ENCODE data around the gene PGRMC2. TPM values are rescaled to one million over a fixed set of nuclear protein-coding genes. Genes with fewer than 3 reads are reported as not detected.

The PGRMC2 gene
- total RNA-seq, 1 experiment from 2014 or later = 29.9 TPM

GRCh38 chr4:128322986-128323385 lies 35.4 kb upstream of the PGRMC2 start:
- Histone ChIP-seq H3K4me2 (ENCODE audit: low read depth, low read length, poor library complexity, severe bottlenecking) (no peak overlapping the region), H3K9me2 (replicated peaks; ENCODE audit: insufficient read depth, low read length) (no peaks in the 10 kb centered on the region)

GRCh38 chr4:128322311-128322710 lies 34.7 kb upstream of the PGRMC2 start:
- Histone ChIP-seq H3K27ac (ENCODE audit: low read length) (no peak overlapping the region), H3K4me3 (ENCODE audit: low read length) (no peak overlapping the region), H3K79me2 (ENCODE audit: low read length) (no peaks in the 10 kb centered on the region), H2AFZ (ENCODE audit: low read length) (no peak overlapping the region), H3K4me1 (ENCODE audit: low read length) (no peaks in the 10 kb centered on the region), H3K9me3 (ENCODE audit: low read length) (no peaks in the 10 kb centered on the region), H3K9me2 (replicated peaks; ENCODE audit: insufficient read depth, low read length) (no peaks in the 10 kb centered on the region), H3K36me3 (ENCODE audit: insufficient read depth, low read length) (no peaks in the 10 kb centered on the region), H3K27me3 (ENCODE audit: low read length) (no peaks in the 10 kb centered on the region), H3K4me2 (ENCODE audit: low read depth, low read length, poor library complexity, severe bottlenecking) (no peak overlapping the region), H3K9ac (ENCODE audit: low read length) (no peak overlapping the region), H4K20me1 (ENCODE audit: insufficient read depth, low read depth, low read length) (no peaks in the 10 kb centered on the region)
- DNase-seq = no peak

More at GRCh38 chr4:128322986-128323385, 35.4 kb upstream of the PGRMC2 start:
- no peaks in the 10 kb centered on the region for H3K4me1 ChIP-seq (ENCODE audit: low read length)
- no peak overlapping the region for H3K27ac ChIP-seq (ENCODE audit: low read length)
- no peaks in the 10 kb centered on the region for H3K79me2 ChIP-seq (ENCODE audit: low read length)
- H2AFZ ChIP-seq (ENCODE audit: low read length) = no peak overlapping the region
- DNase-seq = no peak
- H3K9ac ChIP-seq (ENCODE audit: low read length) = no peak overlapping the region
- no peaks in the 10 kb centered on the region for H3K36me3 ChIP-seq (ENCODE audit: insufficient read depth, low read length)
- no peak overlapping the region for H3K4me3 ChIP-seq (ENCODE audit: low read length)
- H3K27me3 ChIP-seq (ENCODE audit: low read length) = no peaks in the 10 kb centered on the region
- H3K9me3 ChIP-seq (ENCODE audit: low read length) = no peaks in the 10 kb centered on the region
- no peaks in the 10 kb centered on the region for H4K20me1 ChIP-seq (ENCODE audit: insufficient read depth, low read depth, low read length)

GRCh38 chr4:128320656-128321055 lies 33.0 kb upstream of the PGRMC2 start:
- Histone ChIP-seq H3K79me2 (ENCODE audit: low read length) (no peaks in the 10 kb centered on the region), H3K9ac (ENCODE audit: low read length) (no peak overlapping the region), H3K9me3 (ENCODE audit: low read length) (no peaks in the 10 kb centered on the region), H3K4me3 (ENCODE audit: low read length) (no peak overlapping the region), H2AFZ (ENCODE audit: low read length) (no peak overlapping the region), H3K27me3 (ENCODE audit: low read length) (no peaks in the 10 kb centered on the region), H3K4me2 (ENCODE audit: low read depth, low read length, poor library complexity, severe bottlenecking) (no peak overlapping the region), H3K4me1 (ENCODE audit: low read length) (no peaks in the 10 kb centered on the region), H4K20me1 (ENCODE audit: insufficient read depth, low read depth, low read length) (no peaks in the 10 kb centered on the region), H3K27ac (ENCODE audit: low read length) (no peak overlapping the region), H3K9me2 (replicated peaks; ENCODE audit: insufficient read depth, low read length) (no peaks in the 10 kb centered on the region), H3K36me3 (ENCODE audit: insufficient read depth, low read length) (no peaks in the 10 kb centered on the region)
- DNase-seq = no peak

- no peaks in the 10 kb centered on the region for H3K27me3 ChIP-seq (ENCODE audit: low read length)
- H3K4me2 ChIP-seq (ENCODE audit: low read depth, low read length, poor library complexity, severe bottlenecking) = no peak overlapping the region
- H3K27ac ChIP-seq (ENCODE audit: low read length) = no peak overlapping the region
- no peak overlapping the region for H3K9ac ChIP-seq (ENCODE audit: low read length)
- no peak overlapping the region for H3K4me3 ChIP-seq (ENCODE audit: low read length)
- no peaks in the 10 kb centered on the region for H3K36me3 ChIP-seq (ENCODE audit: insufficient read depth, low read length)
- H3K9me2 ChIP-seq (replicated peaks; ENCODE audit: insufficient read depth, low read length) = no peaks in the 10 kb centered on the region
- DNase-seq = no peak
- no peaks in the 10 kb centered on the region for H4K20me1 ChIP-seq (ENCODE audit: insufficient read depth, low read depth, low read length)
- no peaks in the 10 kb centered on the region for H3K79me2 ChIP-seq (ENCODE audit: low read length)
- H2AFZ ChIP-seq (ENCODE audit: low read length) = no peak overlapping the region
- peaks cover 4% of the 10 kb centered on the region for H3K4me1 ChIP-seq (ENCODE audit: low read length)
- no peaks in the 10 kb centered on the region for H3K9me3 ChIP-seq (ENCODE audit: low read length)
Observed at GRCh38 chr4:128315756-128316520, 28.3 kb upstream of the PGRMC2 start.

GRCh38 chr4:128311659-128312403 lies 24.2 kb upstream of the PGRMC2 start:
- H3K4me3 ChIP-seq (ENCODE audit: low read length) = no peak overlapping the region
- no peak overlapping the region for H3K27ac ChIP-seq (ENCODE audit: low read length)
- H3K27me3 ChIP-seq (ENCODE audit: low read length) = no peaks in the 10 kb centered on the region
- no peaks in the 10 kb centered on the region for H3K9me3 ChIP-seq (ENCODE audit: low read length)
- no peak for DNase-seq
- H3K4me1 ChIP-seq (ENCODE audit: low read length) = peaks cover 14% of the 10 kb centered on the region
- H3K9ac ChIP-seq (ENCODE audit: low read length) = no peak overlapping the region
- no peaks in the 10 kb centered on the region for H3K9me2 ChIP-seq (replicated peaks; ENCODE audit: insufficient read depth, low read length)
- no peaks in the 10 kb centered on the region for H3K36me3 ChIP-seq (ENCODE audit: insufficient read depth, low read length)
- H3K4me2 ChIP-seq (ENCODE audit: low read depth, low read length, poor library complexity, severe bottlenecking) = no peak overlapping the region
- peak overlapping the region; percentile 27 for H2AFZ ChIP-seq (ENCODE audit: low read length)
- H3K79me2 ChIP-seq (ENCODE audit: low read length) = no peaks in the 10 kb centered on the region
- no peaks in the 10 kb centered on the region for H4K20me1 ChIP-seq (ENCODE audit: insufficient read depth, low read depth, low read length)

- Histone ChIP-seq H3K27me3 (ENCODE audit: low read length) (no peaks in the 10 kb centered on the region), H2AFZ (ENCODE audit: low read length) (no peak overlapping the region), H3K79me2 (ENCODE audit: low read length) (no peaks in the 10 kb centered on the region), H3K9me3 (ENCODE audit: low read length) (no peaks in the 10 kb centered on the region), H3K27ac (ENCODE audit: low read length) (no peak overlapping the region), H3K36me3 (ENCODE audit: insufficient read depth, low read length) (no peaks in the 10 kb centered on the region), H3K4me1 (ENCODE audit: low read length) (peaks cover 18% of the 10 kb centered on the region), H3K9me2 (replicated peaks; ENCODE audit: insufficient read depth, low read length) (no peaks in the 10 kb centered on the region), H3K9ac (ENCODE audit: low read length) (no peak overlapping the region), H4K20me1 (ENCODE audit: insufficient read depth, low read depth, low read length) (no peaks in the 10 kb centered on the region), H3K4me3 (ENCODE audit: low read length) (no peak overlapping the region), H3K4me2 (ENCODE audit: low read depth, low read length, poor library complexity, severe bottlenecking) (no peak overlapping the region)
- no peak for DNase-seq
Observed at GRCh38 chr4:128310266-128310697, 22.7 kb upstream of the PGRMC2 start.

GRCh38 chr4:128309585-128309984 lies 22.0 kb upstream of the PGRMC2 start:
- H3K4me3 ChIP-seq (ENCODE audit: low read length) = no peak overlapping the region
- no peaks in the 10 kb centered on the region for H3K27me3 ChIP-seq (ENCODE audit: low read length)
- no peak overlapping the region for H2AFZ ChIP-seq (ENCODE audit: low read length)
- H3K4me2 ChIP-seq (ENCODE audit: low read depth, low read length, poor library complexity, severe bottlenecking) = no peak overlapping the region
- DNase-seq = no peak
- H3K9ac ChIP-seq (ENCODE audit: low read length) = no peak overlapping the region
- no peaks in the 10 kb centered on the region for H3K9me2 ChIP-seq (replicated peaks; ENCODE audit: insufficient read depth, low read length)
- H3K4me1 ChIP-seq (ENCODE audit: low read length) = peaks cover 22% of the 10 kb centered on the region
- no peak overlapping the region for H3K27ac ChIP-seq (ENCODE audit: low read length)
- no peaks in the 10 kb centered on the region for H4K20me1 ChIP-seq (ENCODE audit: insufficient read depth, low read depth, low read length)
- no peaks in the 10 kb centered on the region for H3K9me3 ChIP-seq (ENCODE audit: low read length)
- no peaks in the 10 kb centered on the region for H3K36me3 ChIP-seq (ENCODE audit: insufficient read depth, low read length)
- no peaks in the 10 kb centered on the region for H3K79me2 ChIP-seq (ENCODE audit: low read length)

- DNase-seq = no peak
- H3K9ac ChIP-seq (ENCODE audit: low read length) = no peak overlapping the region
- no peaks in the 10 kb centered on the region for H3K36me3 ChIP-seq (ENCODE audit: insufficient read depth, low read length)
- H3K4me1 ChIP-seq (ENCODE audit: low read length) = peaks cover 22% of the 10 kb centered on the region
- no peak overlapping the region for H3K27ac ChIP-seq (ENCODE audit: low read length)
- H3K27me3 ChIP-seq (ENCODE audit: low read length) = no peaks in the 10 kb centered on the region
- no peaks in the 10 kb centered on the region for H3K79me2 ChIP-seq (ENCODE audit: low read length)
- H3K4me2 ChIP-seq (ENCODE audit: low read depth, low read length, poor library complexity, severe bottlenecking) = no peak overlapping the region
- H3K9me2 ChIP-seq (replicated peaks; ENCODE audit: insufficient read depth, low read length) = no peaks in the 10 kb centered on the region
- H3K9me3 ChIP-seq (ENCODE audit: low read length) = no peaks in the 10 kb centered on the region
- H3K4me3 ChIP-seq (ENCODE audit: low read length) = no peak overlapping the region
- H4K20me1 ChIP-seq (ENCODE audit: insufficient read depth, low read depth, low read length) = no peaks in the 10 kb centered on the region
- H2AFZ ChIP-seq (ENCODE audit: low read length) = no peak overlapping the region
Observed at GRCh38 chr4:128308986-128309385, 21.4 kb upstream of the PGRMC2 start.

Measured in Karpas-422 (cell line).